Dermis blood vessel endothelial cell (primary cell): ENCODE results near the gene MUC5B. TPM values are rescaled to one million over a fixed set of nuclear protein-coding genes. Genes with fewer than 3 reads are reported as not detected.

Experiments
- DNase-seq: peaks from one replicate; pipeline ENCODE4 v3.0.0; 2010
- total RNA-seq: library from RNA; depleted of rRNA; stranded (reverse); fragments of >200 nt; gene quantifications from 2 replicates; pipeline ENCODE4 v1.2.3, GENCODE V29; 2014

The MUC5B gene
- total RNA-seq, 1 donor from 2014 or later: not detected

GRCh38 chr11:1221848-1222311 is 986 bp upstream of the MUC5B start:
- DNase-seq: no peak

DNA sequence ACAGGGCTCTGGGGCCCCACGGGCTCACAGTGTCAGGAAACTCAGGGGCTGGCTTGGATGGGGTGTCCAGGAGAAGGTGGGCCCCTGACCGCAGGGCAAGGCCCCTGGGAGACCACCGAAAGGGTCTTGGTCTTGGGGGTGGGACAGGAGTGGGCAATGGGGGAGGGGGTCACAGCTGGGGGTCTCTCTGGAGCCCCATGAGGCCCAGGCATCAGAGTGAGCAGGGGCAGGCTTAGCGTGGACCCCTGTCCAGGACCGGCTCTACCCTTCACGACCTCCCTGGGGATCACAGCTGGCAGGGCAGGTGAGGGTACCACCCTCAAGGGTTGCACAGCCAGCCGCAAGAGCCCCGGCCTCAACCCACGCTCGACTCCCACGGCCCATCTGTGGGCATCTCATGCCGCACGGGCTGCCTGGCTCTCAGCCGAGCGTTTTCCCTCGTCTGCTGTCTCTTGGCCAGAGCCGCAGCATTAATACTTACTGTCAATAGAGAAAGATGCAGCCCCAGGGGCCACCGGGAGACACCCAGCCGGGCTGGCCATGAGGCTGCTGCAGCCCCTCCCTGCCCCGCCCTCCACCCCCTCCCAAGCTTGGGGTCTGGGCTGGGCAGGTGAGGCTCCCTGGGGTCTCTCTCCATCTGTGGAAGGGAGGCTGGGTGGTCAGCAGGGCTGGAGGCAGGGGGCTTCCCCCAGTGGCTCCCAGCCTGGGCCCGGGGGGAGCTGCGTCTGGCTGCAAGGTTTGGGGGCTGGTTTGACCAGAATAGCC is 662 bp downstream of the MUC5B start:
- DNase-seq: no peak

DNA sequence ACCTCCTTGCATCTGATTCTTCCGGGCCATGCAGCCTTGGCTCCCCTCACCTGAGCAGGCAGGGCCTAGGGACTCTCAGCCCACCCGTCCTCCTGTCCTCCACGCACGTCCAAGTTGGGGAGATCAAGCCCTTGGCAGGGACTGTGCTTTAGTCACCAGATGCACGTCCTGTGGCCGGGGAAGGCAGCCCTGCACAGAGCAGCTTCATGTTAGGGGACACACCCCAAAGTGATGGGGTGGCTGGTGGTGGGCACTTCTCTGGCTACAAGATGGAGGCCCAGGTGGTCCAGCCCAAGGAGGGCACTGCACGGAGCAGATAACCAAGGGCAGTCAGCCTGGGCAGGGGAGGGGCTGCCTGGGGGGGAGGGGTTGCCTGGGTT is 1.2 kb downstream of the MUC5B start:
- DNase-seq: no peak

- no peak for DNase-seq
These were observed 1.9 kb downstream of the MUC5B start for GRCh38 chr11:1224491-1225385.

- DNase-seq: no peak
These were observed 2.7 kb downstream of the MUC5B start for GRCh38 chr11:1225386-1226225.

- no peak for DNase-seq
These were observed 3.5 kb downstream of the MUC5B start for GRCh38 chr11:1226226-1226985.

DNA sequence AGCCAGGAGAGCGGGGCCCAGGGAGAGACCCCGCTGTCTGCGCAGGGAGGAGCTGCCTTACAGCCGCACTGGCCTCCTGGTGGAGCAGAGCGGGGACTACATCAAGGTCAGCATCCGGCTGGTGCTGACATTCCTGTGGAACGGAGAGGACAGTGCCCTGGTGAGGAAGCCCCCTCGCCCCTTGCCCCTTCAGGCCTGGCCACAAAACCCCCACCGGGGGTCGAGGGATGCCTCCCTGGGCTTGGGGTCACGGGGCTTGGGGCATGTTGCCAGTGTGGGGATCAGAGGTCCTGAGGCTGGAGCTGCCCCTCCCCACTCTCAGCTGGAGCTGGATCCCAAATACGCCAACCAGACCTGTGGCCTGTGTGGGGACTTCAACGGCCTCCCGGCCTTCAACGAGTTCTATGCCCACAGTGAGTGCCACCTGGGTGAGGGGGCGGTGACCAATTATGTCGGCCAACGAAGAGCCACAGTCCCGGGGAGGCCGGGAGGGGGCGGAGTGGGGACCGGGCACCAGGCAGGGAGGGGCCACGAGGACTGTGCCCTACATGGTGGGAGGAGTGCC is 4.2 kb downstream of the MUC5B start:
- DNase-seq: peak; percentile 35

DNA sequence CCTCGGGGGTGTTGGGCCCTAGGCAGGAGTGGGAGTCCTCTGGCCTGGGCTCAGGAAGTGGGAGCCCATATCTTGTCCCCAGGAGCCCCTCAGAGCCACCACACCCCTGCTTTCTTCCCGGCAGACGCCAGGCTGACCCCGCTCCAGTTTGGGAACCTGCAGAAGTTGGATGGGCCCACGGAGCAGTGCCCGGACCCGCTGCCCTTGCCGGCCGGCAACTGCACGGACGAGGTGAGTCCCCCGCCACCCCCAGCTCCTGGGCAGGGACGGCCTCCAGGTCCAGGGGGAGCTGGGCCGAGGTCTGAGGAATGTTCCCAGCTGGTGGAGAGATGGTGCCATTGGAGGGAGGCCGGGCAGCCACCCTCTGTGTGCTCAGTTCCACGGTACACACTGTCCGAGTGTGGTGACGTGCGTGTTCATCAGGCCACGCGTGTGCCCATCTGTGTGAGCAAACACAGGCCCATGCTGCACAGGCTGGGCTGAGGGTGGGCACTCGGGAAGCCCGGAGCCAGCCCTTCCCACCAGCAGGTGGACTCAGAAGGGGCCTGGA is 4.8 kb downstream of the MUC5B start:
- no peak for DNase-seq

GRCh38 chr11:1228101-1228821 is 5.4 kb downstream of the MUC5B start:
- DNase-seq: no peak

DNA sequence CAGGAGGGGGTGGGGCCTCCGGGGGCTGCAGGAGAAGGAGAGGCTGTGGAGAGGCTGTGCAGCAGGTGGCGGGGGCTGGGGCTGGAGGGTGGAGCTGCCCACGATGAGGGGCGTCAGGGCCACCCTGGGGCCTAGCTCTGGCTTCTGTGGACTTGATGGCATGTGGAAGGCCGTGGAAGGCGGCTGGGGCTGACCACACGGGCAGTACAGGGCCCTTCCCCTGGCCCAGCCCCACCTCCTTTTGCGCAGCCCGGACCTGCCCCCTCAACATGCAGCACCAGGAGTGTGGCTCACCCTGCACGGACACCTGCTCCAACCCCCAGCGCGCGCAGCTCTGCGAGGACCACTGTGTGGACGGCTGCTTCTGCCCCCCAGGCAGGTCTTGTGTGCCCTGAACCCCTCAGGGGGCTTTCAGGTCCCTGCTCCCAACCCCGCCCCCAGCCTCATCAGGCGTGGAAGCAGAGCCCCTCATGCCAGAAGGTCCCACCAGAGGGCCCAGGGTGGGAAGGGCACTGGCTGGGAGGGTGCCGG is 6.1 kb downstream of the MUC5B start:
- no peak for DNase-seq

DNA sequence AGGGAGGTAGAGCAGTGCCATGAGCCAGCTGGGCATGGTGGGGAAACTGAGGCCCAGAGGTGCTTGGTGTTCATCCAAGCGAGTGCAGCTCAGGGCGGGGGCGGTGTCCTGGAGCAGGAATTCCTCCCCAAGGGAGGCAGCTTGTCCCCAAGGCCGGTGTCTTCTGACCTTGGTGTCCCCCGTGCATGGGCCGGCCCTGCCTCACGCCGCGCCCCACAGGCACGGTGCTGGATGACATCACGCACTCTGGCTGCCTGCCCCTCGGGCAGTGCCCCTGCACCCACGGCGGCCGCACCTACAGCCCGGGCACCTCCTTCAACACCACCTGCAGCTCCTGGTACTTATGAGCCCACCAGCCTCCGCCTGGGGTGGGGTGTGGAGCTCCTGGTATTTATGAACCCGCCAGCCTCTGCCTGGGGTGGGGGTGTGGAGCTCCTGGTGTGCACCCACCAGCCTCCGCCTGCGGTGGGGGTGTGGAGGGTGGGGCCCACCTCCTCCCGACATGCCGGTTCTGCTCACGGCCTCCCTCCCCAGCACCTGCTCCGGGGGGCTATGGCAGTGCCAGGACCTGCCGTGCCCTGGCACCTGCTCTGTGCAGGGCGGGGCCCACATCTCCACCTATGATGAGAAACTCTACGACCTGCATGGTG is 6.7 kb downstream of the MUC5B start:
- DNase-seq: no peak

GRCh38 chr11:1230121-1230455 is 7.2 kb downstream of the MUC5B start:
- DNase-seq: no peak

DNA sequence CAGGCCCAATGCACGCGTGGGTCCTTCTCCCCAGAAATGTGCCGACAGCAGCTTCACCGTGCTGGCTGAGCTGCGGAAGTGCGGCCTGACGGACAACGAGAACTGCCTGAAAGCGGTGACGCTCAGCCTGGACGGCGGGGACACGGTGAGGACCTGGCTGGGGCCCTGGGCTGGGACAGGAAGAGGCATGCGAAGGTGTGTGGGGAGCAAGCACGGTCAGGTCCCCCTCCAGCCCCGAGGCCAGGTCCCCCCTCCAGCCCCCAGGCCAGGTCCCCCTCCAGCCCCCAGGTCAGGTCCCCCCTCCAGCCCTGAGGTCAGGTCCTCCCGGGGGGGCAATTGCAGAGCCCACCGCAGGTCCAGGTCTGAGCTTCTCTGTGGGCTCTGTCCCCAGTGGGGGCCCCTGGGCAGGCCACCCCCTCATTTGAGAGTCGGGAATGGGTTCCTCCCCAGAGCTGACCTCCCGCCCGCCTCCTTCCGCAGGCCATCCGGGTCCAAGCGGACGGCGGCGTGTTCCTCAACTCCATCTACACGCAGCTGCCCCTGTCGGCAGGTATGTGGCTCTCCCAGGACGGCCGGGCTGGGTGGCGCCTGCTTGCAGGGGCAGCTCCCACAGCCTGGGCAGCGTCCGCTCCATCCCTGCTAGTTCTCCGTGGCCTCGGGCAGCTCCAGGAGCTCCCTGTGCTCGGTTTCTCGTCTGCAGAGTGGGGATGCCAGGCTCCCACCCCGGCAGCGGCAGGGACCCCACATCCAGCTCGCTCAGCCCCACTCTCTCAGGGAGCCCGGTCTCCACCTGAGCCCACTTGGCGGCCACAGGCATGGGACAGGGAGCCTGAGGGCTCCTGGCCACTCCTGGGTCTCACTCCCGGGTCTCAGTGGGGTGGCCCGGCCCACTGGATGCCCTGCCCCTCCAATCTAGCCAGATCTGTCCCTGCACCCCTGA is 7.9 kb downstream of the MUC5B start:
- DNase-seq: no peak

- DNase-seq: no peak
These were observed 8.6 kb downstream of the MUC5B start for GRCh38 chr11:1231396-1232020.

GRCh38 chr11:1232021-1232882 is 9.4 kb downstream of the MUC5B start:
- DNase-seq: no peak

DNA sequence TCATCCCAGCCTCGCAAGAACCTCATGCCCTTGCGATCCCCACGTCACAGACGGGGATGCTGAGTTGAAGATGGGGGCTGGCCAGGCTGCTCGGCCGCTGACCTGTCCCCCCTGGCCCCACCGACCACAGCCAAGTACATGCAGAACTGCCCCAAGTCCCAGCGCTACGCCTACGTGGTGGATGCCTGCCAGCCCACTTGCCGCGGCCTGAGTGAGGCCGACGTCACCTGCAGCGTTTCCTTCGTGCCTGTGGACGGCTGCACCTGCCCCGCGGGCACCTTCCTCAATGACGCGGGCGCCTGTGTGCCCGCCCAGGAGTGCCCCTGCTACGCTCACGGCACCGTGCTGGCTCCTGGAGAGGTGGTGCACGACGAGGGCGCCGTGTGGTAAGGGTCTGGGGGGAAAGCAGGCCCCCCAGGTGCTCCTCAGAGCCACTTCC is 10.0 kb downstream of the MUC5B start:
- no peak for DNase-seq

- no peak for DNase-seq
These were observed 10.6 kb downstream of the MUC5B start for GRCh38 chr11:1233351-1234053.
